Measurements from ENCODE around the gene MARCHF9.
A peak's percentile ranks its signal among the peaks of the same experiment; 100 is the strongest.

Gene MARCHF9

GRCh38 chr12:57782608-57783465 is 27.9 kb downstream of the MARCHF9 start, which contains the start of gene TSFM:
Gene TSFM (plus strand): TSS chr12:57782787. CDS start chr12:57782802, 15 bp downstream.
- intact Hi-C loops (cut with DNase I) = loop anchor here (1.0 to 5.0 kb wide), 2 partner anchors 11 to 119 kb away; partner anchors contain the start of genes EEF1AKMT3 and METTL1

GRCh38 chr12:57783466-57783801 is 28.5 kb downstream of the MARCHF9 start:
- intact Hi-C loops (cut with DNase I) = loop anchor here (5.0 kb wide), 1 partner anchor 119 kb away; no protein-coding TSS in a partner anchor
- peak in 1 of 10 donors; percentile 10 for DNase-seq

More at GRCh38 chr12:57782608-57783465, 27.9 kb downstream of the MARCHF9 start, which contains the start of gene TSFM:
- DNase-seq = peak; percentile 95 to 99 (median 98)

GRCh38 chr12:57783861-57784260 is 29.0 kb downstream of the MARCHF9 start:
- DNase-seq = no peak
- intact Hi-C loops (cut with DNase I) = loop anchor here (5.0 kb wide), 1 partner anchor 118 kb away; no protein-coding TSS in a partner anchor

- intact Hi-C loops (cut with DNase I) = no loop called here
- DNase-seq = no peak
These were observed 39.0 kb downstream of the MARCHF9 start for GRCh38 chr12:57793920-57794319.

GRCh38 chr12:57795354-57795753 is 40.5 kb downstream of the MARCHF9 start:
- intact Hi-C loops (cut with DNase I) = no loop called here
- no peak for DNase-seq

- DNase-seq = no peak
- intact Hi-C loops (cut with DNase I) = no loop called here
These were observed 42.1 kb downstream of the MARCHF9 start for GRCh38 chr12:57796996-57797395.

- intact Hi-C loops (cut with DNase I) = no loop called here
- DNase-seq = peak in 1 of 10 donors; percentile 17
These were observed 43.0 kb downstream of the MARCHF9 start for GRCh38 chr12:57797933-57798332.

GRCh38 chr12:57800965-57801364 is 46.1 kb downstream of the MARCHF9 start:
- no peak for DNase-seq
- intact Hi-C loops (cut with DNase I) = no loop called here

GRCh38 chr12:57802607-57803006 is 47.7 kb downstream of the MARCHF9 start:
- intact Hi-C loops (cut with DNase I) = no loop called here
- no peak for DNase-seq

- DNase-seq = peak in 5 of 10 donors; percentile 30 to 89 (median 51)
- intact Hi-C loops (cut with DNase I) = no loop called here
These were observed 48.5 kb downstream of the MARCHF9 start for GRCh38 chr12:57803319-57803893.

GRCh38 chr12:57806677-57807076 is 51.8 kb downstream of the MARCHF9 start:
- DNase-seq = no peak
- intact Hi-C loops (cut with DNase I) = no loop called here

- intact Hi-C loops (cut with DNase I) = no loop called here
- peak in 1 of 10 donors; percentile 40 for DNase-seq
These were observed 52.4 kb downstream of the MARCHF9 start for GRCh38 chr12:57807285-57807684.

- peak in 1 of 10 donors; percentile 57 for DNase-seq
- intact Hi-C loops (cut with DNase I) = no loop called here
These were observed 53.4 kb downstream of the MARCHF9 start for GRCh38 chr12:57808351-57808750.

GRCh38 chr12:57809425-57809824 is 54.5 kb downstream of the MARCHF9 start:
- no peak for DNase-seq
- intact Hi-C loops (cut with DNase I) = no loop called here
